GM19099 (cell line): ENCODE results near the gene NPEPL1.

Source experiments
- POLR2A ChIP-seq: IDR thresholded peaks from 3 replicates; pipeline ENCODE4 v1.6.1; 2011; ENCODE audit warnings: low read depth; ENCODE audit not compliant: insufficient read length; ENCODE audit errors: extremely low read depth

Gene NPEPL1

DNA sequence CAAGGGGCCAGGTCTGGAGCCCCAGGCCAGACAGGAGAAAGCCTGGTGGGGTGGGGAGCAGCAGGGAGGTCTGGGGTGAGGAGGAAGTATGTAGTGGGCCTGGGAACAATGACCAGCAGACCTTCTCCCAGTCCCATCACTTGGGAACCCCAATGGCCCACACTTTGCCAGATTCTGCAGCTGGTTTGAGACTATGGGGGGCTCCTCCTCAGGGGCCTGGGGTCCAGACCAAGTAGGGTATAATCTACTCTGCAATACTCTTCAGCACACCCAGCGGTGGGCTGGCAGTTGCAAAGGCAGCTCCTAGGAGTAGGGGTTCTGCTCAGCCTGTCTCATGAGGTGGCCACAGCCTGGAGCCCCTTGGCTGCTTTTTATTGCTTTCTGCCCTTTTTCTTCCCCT lies 52.8 kb downstream of the NPEPL1 start:
- no peak for TF ChIP-seq POLR2A

GRCh38 chr20:58746620-58747019 lies 54.0 kb downstream of the NPEPL1 start:
- no peak for TF ChIP-seq POLR2A

GRCh38 chr20:58747211-58747610 lies 54.6 kb downstream of the NPEPL1 start:
- no peak for TF ChIP-seq POLR2A

DNA sequence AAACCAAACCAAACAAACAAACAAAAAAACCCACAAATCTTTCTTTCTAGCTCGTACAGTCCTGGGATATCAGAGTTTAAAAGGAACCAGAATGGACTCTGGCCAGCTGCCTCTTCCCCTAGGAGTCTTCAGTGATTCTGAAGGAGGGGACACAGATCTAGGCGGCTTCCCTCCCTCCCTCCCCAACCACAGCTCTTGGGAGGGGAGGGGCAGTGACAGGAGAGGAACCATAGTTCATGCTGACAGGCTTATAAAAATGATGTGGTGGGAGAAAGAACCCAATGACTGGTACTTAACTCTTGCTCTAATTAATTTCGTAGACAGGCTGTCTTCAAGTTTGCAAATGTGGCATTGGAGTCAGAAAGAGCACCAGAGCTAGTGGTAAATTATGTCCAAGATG lies 56.0 kb downstream of the NPEPL1 start:
- no peak for TF ChIP-seq POLR2A

DNA sequence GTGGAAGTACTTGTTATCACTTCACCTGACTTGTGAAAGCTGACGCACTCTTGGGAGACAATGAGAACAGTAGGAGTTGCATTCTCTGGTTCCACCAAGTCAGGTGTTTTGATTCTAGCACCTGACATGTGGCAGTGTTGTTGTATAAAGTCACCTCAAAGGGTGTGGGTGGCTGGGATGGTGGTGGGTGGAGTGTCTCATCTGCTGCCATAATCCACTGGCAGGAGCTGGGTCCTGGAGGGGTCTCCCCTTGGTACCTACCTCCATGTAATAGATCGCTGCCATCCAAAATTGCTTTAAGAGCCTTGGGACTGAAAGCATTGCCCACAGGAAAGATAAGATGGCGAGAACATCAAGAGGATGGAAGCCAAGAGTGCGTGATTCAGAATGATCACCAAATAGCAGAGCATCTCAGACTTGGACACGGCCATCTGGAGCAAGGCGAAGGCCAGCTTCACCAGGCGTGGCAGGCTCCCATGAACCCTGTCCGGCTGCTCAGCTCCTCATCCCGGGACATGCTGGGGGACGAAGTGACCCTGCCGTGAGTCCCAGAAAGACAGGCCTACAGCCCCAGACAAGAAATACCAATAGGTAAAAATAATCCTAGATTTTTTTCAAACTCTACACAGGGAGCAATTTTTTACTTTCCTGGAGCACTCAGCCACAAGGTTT lies 56.6 kb downstream of the NPEPL1 start:
- TF ChIP-seq POLR2A = no peak

- no peak for TF ChIP-seq POLR2A
These were observed 57.4 kb downstream of the NPEPL1 start for GRCh38 chr20:58749979-58750378.

DNA sequence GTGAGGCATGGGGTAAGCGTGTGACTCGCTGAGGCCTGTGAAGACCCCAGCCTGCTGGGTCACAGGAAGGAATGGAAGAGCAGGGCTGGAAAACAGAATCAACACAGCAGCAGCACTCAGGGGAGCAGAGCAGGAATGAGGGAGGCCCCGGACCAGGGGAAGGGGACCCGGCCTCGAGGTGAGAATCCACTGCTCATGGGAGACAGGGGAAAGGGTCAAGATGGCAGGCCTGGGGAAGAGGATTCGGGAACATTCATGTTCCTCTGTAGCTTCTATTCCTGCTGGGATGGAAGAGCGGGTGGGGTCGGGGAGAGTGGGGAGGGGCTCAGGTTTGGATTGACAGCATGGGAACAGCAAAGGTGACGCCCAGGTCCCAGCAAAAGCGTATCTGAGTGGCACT lies 59.4 kb downstream of the NPEPL1 start:
- TF ChIP-seq POLR2A = no peak

GRCh38 chr20:58752565-58752964 lies 60.0 kb downstream of the NPEPL1 start:
- no peak for TF ChIP-seq POLR2A

- no peak for TF ChIP-seq POLR2A
These were observed 60.8 kb downstream of the NPEPL1 start for GRCh38 chr20:58753267-58753921.

- TF ChIP-seq POLR2A = no peak
These were observed 61.4 kb downstream of the NPEPL1 start for GRCh38 chr20:58753922-58754551.

DNA sequence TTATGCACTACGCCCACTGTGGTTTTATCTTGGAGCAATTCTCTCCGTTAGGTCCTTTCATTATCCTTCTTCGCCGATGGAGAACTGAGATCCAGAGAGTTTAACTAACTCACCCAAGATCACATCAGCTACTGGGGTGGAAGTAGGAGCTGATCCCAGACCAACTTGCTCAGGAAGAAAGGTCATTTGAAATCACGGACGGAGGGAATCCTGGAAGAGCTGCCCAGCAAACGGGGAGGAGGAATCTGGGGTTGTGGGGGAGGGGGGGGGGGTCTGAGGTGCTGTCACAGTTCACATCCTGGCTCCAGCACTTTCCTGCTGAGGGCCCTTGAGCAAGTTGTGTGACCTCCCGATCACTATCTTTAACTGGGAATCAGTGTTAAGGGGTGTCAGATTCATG lies 62.0 kb downstream of the NPEPL1 start:
- TF ChIP-seq POLR2A = no peak

- no peak for TF ChIP-seq POLR2A
These were observed 62.6 kb downstream of the NPEPL1 start for GRCh38 chr20:58755062-58755697.

- TF ChIP-seq POLR2A = no peak
These were observed 63.3 kb downstream of the NPEPL1 start for GRCh38 chr20:58755766-58756449.

DNA sequence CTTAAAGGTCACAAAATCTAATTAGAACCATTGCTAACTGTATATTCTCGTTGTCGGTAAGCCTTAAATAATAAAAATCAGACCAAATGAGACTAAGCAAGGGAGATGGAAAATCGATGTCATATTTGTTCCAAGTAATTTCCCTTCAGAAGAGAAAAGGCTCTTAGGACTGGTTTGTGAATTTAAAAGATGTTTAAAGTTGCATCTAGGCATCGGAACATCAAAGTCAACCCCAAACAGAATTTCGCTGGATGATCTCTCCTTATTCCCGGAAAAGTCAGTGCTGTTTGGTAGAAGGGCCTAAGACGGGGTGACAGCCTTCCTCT lies 63.8 kb downstream of the NPEPL1 start:
- no peak for TF ChIP-seq POLR2A

DNA sequence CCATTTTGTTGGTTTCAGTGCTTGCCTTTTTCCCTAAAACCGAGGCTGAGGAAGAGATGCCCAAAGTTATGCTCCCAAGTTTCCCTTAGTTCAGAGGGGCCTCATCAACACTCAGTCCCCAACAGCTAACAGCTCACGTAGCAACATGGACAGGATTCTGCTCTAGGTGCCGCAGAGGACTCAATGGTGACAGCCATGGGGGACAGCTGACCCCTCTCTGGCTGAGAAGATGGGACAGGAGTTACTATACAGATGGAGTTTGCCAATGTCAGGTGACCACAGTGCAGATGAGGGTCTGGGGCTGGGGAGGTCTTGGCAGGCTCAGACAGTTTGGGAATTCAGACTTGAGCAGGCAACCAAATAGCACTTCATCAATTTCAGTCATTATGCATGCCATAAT lies 67.3 kb downstream of the NPEPL1 start:
- no peak for TF ChIP-seq POLR2A

- no peak for TF ChIP-seq POLR2A
These were observed 68.3 kb downstream of the NPEPL1 start for GRCh38 chr20:58760856-58761255.

GRCh38 chr20:58762120-58762519 lies 69.5 kb downstream of the NPEPL1 start:
- TF ChIP-seq POLR2A = no peak
